ENCODE results near the gene KCNG4. TPM values are rescaled to one million over a fixed set of nuclear protein-coding genes. Genes with fewer than 3 reads are reported as not detected.

KCNG4 gene
- total RNA-seq, 1 experiment from 2014 or later: not detected

- Histone ChIP-seq H3K36me3 (ENCODE audit: control insufficient read depth, insufficient read depth, low read length) (no peaks in the 10 kb centered on the region), H3K9me3 (ENCODE audit: control insufficient read depth, insufficient read depth, low read depth, low read length) (no peaks in the 10 kb centered on the region), H3K4me1 (ENCODE audit: control insufficient read depth, insufficient read depth, low read length) (no peaks in the 10 kb centered on the region), H3K27ac (ENCODE audit: low read length) (no peak overlapping the region), H3K27me3 (ENCODE audit: control insufficient read depth, insufficient read depth, low read length) (no peaks in the 10 kb centered on the region), H3K4me3 (ENCODE audit: low read depth in 2 of 2, low read length in 2 of 2) (no peak overlapping the region)
- BruUV-seq (replicated peaks): no TSS peak
- TF ChIP-seq REST (IDR thresholded peaks at IDR 0.05; ENCODE audit: insufficient read depth in 1 of 2, low read depth in 2 of 2, low read length in 1 of 2): no peak
- TF ChIP-seq TCF7L2 (IDR thresholded peaks at IDR 0.05; ENCODE audit: low read depth, low read length): no peak
- no peak for TF ChIP-seq POLR2AphosphoS5 (IDR thresholded peaks at IDR 0.05; ENCODE audit: low read depth, low read length)
- CTCF ChIA-PET: no interaction called here
- intact Hi-C loops (cut with micrococcal nuclease; ENCODE audit: unreplicated experiment): no loop called here
- ATAC-seq (no peak), DNase-seq (ENCODE audit: low read depth, low spot score) (no peak)
- POLR2A ChIA-PET: no interaction called here
- in situ Hi-C loops (cut with HindIII; ENCODE audit: low pct_unique_long_range_greater_than_20kb, low sequenced_read_pairs): no loop called here
Observed at GRCh38 chr16:84194018-84194417, 45.8 kb downstream of the KCNG4 start.

- intact Hi-C loops (cut with micrococcal nuclease; ENCODE audit: unreplicated experiment): no loop called here
- no peak for TF ChIP-seq SIN3A (IDR thresholded peaks at IDR 0.05; ENCODE audit: borderline replicate concordance, insufficient read depth, low read depth, low read length)
- no peak for TF ChIP-seq POLR2AphosphoS5 (IDR thresholded peaks at IDR 0.05; ENCODE audit: low read depth, low read length)
- TF ChIP-seq REST (IDR thresholded peaks at IDR 0.05; ENCODE audit: insufficient read depth in 1 of 2, low read depth in 2 of 2, low read length in 1 of 2): no peak
- no peak for TF ChIP-seq CTCF (IDR thresholded peaks at IDR 0.05)
- TF ChIP-seq TCF7L2 (IDR thresholded peaks at IDR 0.05; ENCODE audit: low read depth, low read length): no peak
- no peak for ATAC-seq
Observed at GRCh38 chr16:84193480-84193879, 46.3 kb downstream of the KCNG4 start.

More at GRCh38 chr16:84193480-84193879, 46.3 kb downstream of the KCNG4 start:
- ChIA-PET CTCF (no interaction called here), POLR2A (no interaction called here)
- no peaks in the 10 kb centered on the region for H3K9me3 ChIP-seq (ENCODE audit: control insufficient read depth, insufficient read depth, low read depth, low read length)
- BruUV-seq (replicated peaks): no TSS peak
- H3K27me3 ChIP-seq (ENCODE audit: control insufficient read depth, insufficient read depth, low read length): no peaks in the 10 kb centered on the region
- H3K4me3 ChIP-seq (ENCODE audit: low read depth in 2 of 2, low read length in 2 of 2): no peak overlapping the region
- no peaks in the 10 kb centered on the region for H3K4me1 ChIP-seq (ENCODE audit: control insufficient read depth, insufficient read depth, low read length)
- no peak overlapping the region for H3K27ac ChIP-seq (ENCODE audit: low read length)
- no peak for DNase-seq (ENCODE audit: low read depth, low spot score)
- in situ Hi-C loops (cut with HindIII; ENCODE audit: low pct_unique_long_range_greater_than_20kb, low sequenced_read_pairs): no loop called here
- no peaks in the 10 kb centered on the region for H3K36me3 ChIP-seq (ENCODE audit: control insufficient read depth, insufficient read depth, low read length)
